ENCODE measurements around the gene NASP. TPM values are rescaled to one million over a fixed set of nuclear protein-coding genes. Genes with fewer than 3 reads are reported as not detected.

Gene NASP
- total and polyA plus RNA-seq, 7 donors, result 64.8 to 159 (median 78.4) TPM

GRCh38 chr1:45623972-45624371 lies 40.1 kb downstream of the NASP start, which contains the start of gene CCDC17:
CCDC17 (minus strand) TSS chr1:45624054; CDS start chr1:45623909, 145 bp downstream.
- no peaks in the 10 kb centered on the region for H3K27me3 ChIP-seq
- H3K4me3 ChIP-seq, result peak within 1 kb of the TSS in 3 of 4 donors; percentile 27 to 43 (median 40)
- intact Hi-C loops (cut with DNase I), result no loop called here
- TF ChIP-seq EP300 (IDR thresholded peaks at IDR 0.05), result no peak
- no peak for TF ChIP-seq CTCF (IDR thresholded peaks at IDR 0.05)
- TF ChIP-seq POLR2AphosphoS5 (IDR thresholded peaks at IDR 0.05), result no peak
- no peak for TF ChIP-seq POLR2A (IDR thresholded peaks at IDR 0.05)
- no peaks in the 10 kb centered on the region for H3K9me3 ChIP-seq
- peaks cover 0 to 38% (median 22%) of the 10 kb centered on the region in 4 donors for H3K36me3 ChIP-seq
- no peak for DNase-seq
- peaks cover 0 to 20% (median 13%) of the 10 kb centered on the region in 4 donors for H3K4me1 ChIP-seq
- WGBS, 2 donors, result 28 to 34% methylated on average over 4 of the region's 4 CpGs
- H3K27ac ChIP-seq, result peak within 1 kb of the TSS; percentile 31 to 52 (median 42)

- H3K4me1 ChIP-seq, result no peaks in the 10 kb centered on the region
- no peaks in the 10 kb centered on the region for H3K27me3 ChIP-seq
- H3K27ac ChIP-seq, result no peak overlapping the region
- no peak for DNase-seq
- no peak for TF ChIP-seq POLR2A (IDR thresholded peaks at IDR 0.05)
- no peak for TF ChIP-seq POLR2AphosphoS5 (IDR thresholded peaks at IDR 0.05)
- no peak for TF ChIP-seq CTCF (IDR thresholded peaks at IDR 0.05)
- no peak for TF ChIP-seq EP300 (IDR thresholded peaks at IDR 0.05)
- peaks cover 40 to 88% (median 66%) of the 10 kb centered on the region in 4 donors for H3K36me3 ChIP-seq
- H3K4me3 ChIP-seq, result no peak overlapping the region
- intact Hi-C loops (cut with DNase I), result no loop called here
- no peaks in the 10 kb centered on the region for H3K9me3 ChIP-seq
Observed at GRCh38 chr1:45629035-45629434, 45.2 kb downstream of the NASP start.

- DNase-seq, result no peak
- TF ChIP-seq CTCF (IDR thresholded peaks at IDR 0.05) (no peak), POLR2AphosphoS5 (IDR thresholded peaks at IDR 0.05) (no peak), EP300 (IDR thresholded peaks at IDR 0.05) (no peak), POLR2A (IDR thresholded peaks at IDR 0.05) (no peak)
- H3K36me3 ChIP-seq, result peaks cover 40 to 96% (median 66%) of the 10 kb centered on the region in 4 donors
- intact Hi-C loops (cut with DNase I), result no loop called here
- peaks cover 0 to 6% (median 0%) of the 10 kb centered on the region in 4 donors for H3K4me1 ChIP-seq
- H3K27me3 ChIP-seq, result no peaks in the 10 kb centered on the region
- no peaks in the 10 kb centered on the region for H3K9me3 ChIP-seq
- WGBS, 2 donors, result 37 to 74% methylated on average over 1 of the region's 1 CpG
- no peak overlapping the region for H3K4me3 ChIP-seq
- peak overlapping the region in 1 of 4 donors; percentile 1 for H3K27ac ChIP-seq
Observed at GRCh38 chr1:45630429-45630828, 46.6 kb downstream of the NASP start.

GRCh38 chr1:45635211-45635610 lies 51.4 kb downstream of the NASP start:
- Histone ChIP-seq H3K4me1 (peaks cover 0 to 6% (median 0%) of the 10 kb centered on the region in 4 donors), H3K27ac (no peak overlapping the region), H3K27me3 (no peaks in the 10 kb centered on the region), H3K36me3 (peaks cover 45 to 95% (median 52%) of the 10 kb centered on the region in 4 donors), H3K9me3 (no peaks in the 10 kb centered on the region), H3K4me3 (no peak overlapping the region)
- intact Hi-C loops (cut with DNase I), result no loop called here
- WGBS, 2 donors, result 63% methylated on average over 1 of the region's 1 CpG
- no peak for DNase-seq
- no peak for TF ChIP-seq POLR2A (IDR thresholded peaks at IDR 0.05)
- TF ChIP-seq EP300 (IDR thresholded peaks at IDR 0.05), result no peak
- TF ChIP-seq CTCF (IDR thresholded peaks at IDR 0.05), result no peak
- TF ChIP-seq POLR2AphosphoS5 (IDR thresholded peaks at IDR 0.05), result no peak

- no peak overlapping the region for H3K4me3 ChIP-seq
- no peak for DNase-seq
- no peaks in the 10 kb centered on the region for H3K27me3 ChIP-seq
- intact Hi-C loops (cut with DNase I), result no loop called here
- 99 to 100% methylated on average over 1 of the region's 1 CpG for WGBS, 2 donors
- TF ChIP-seq POLR2A (IDR thresholded peaks at IDR 0.05) (no peak), CTCF (IDR thresholded peaks at IDR 0.05) (no peak), EP300 (IDR thresholded peaks at IDR 0.05) (no peak), POLR2AphosphoS5 (IDR thresholded peaks at IDR 0.05) (no peak)
- H3K9me3 ChIP-seq, result no peaks in the 10 kb centered on the region
- peaks cover 0 to 4% (median 2%) of the 10 kb centered on the region in 4 donors for H3K4me1 ChIP-seq
- no peak overlapping the region for H3K27ac ChIP-seq
- peaks cover 16 to 86% (median 35%) of the 10 kb centered on the region in 4 donors for H3K36me3 ChIP-seq
Observed at GRCh38 chr1:45640293-45640692, 56.5 kb downstream of the NASP start.

Measured in sigmoid colon (tissue), 7 donors.